K562 (cell line): ENCODE measurements around the gene RABL3. TPM values are rescaled to one million over a fixed set of nuclear protein-coding genes. Genes with fewer than 3 reads are reported as not detected.

ENCODE experiments used
- ATAC-seq: fragments of 200-7000 bp; cut with Tn5 transposase; 3 replicates; pipeline ENCODE4 v1.9.1; 2020; ENCODE audit warnings: moderate library complexity
- BruUV-seq: library from RNA; stranded (reverse); fragments of 400-500 nt; replicated peaks from 2 replicates; lab custom pipeline; 2021; lab: Mats Ljungman, UMichigan
- CTCF ChIA-PET: fragments of 300-600 bp; formaldehyde crosslinking; extraction: SDS; loops from one replicate; lab custom pipeline; 2021; ENCODE audit warnings: low intra/inter-chr PET ratio; lab: Yijun Ruan, JAX
- POLR2A ChIA-PET: fragments of 300-600, 350-650 bp; sonication (Branson Sonifier 250); formaldehyde crosslinking; extraction: SDS; loops from one replicate; lab custom pipeline; 2021; ENCODE audit warnings: antibody characterized with exemption, inconsistent platforms; lab: Yijun Ruan, JAX
- DNase-seq, 4 experiments: peaks; one replicate each; pipeline versions ENCODE4 v3.0.0 to v3.0.0-alpha.2; 2011 to 2018; ENCODE audit warnings: low spot score in 3 of 4, mixed read lengths in 3 of 4; ENCODE audit errors: extremely low read depth in 1 of 4
- FAIRE-seq: peaks from 2 replicates; lab custom pipeline; 2011; peaks lifted over from hg19 to GRCh38; lab: Jason Lieb, UNC
- H2AFZ ChIP-seq: 2 replicates; pipeline ENCODE4 v1.6.0; 2011; ENCODE audit warnings: low read depth, low read length, control low read depth, inconsistent platforms
- H3K27ac ChIP-seq: fragments of 200-600 bp; 3 replicates; pipeline ENCODE4 v1.8.0; 2011; ENCODE audit warnings: low read depth, mild to moderate bottlenecking, control low read depth, inconsistent platforms, low read length, moderate library complexity, mixed read lengths; ENCODE audit errors: extremely low read depth
- H3K27me3 ChIP-seq, 2 experiments: fragments of 300-600 bp in 1 of 2; 2 replicates in 1 of 2; 3 replicates in 1 of 2; pipeline versions ENCODE4 v1.6.0 to v1.8.0; 2011; ENCODE audit warnings: inconsistent platforms in 2 of 2, low read length in 2 of 2, mild to moderate bottlenecking in 1 of 2, mixed read lengths in 1 of 2, moderate library complexity in 1 of 2; ENCODE audit not compliant: control insufficient read depth in 2 of 2, insufficient read depth in 2 of 2
- H3K36me3 ChIP-seq: fragments of 300-600 bp; 3 replicates; pipeline ENCODE4 v1.8.0; 2011; ENCODE audit warnings: mild to moderate bottlenecking, low read length, inconsistent platforms; ENCODE audit not compliant: control insufficient read depth, insufficient read depth
- H3K4me1 ChIP-seq, 2 experiments: fragments of 200-600 bp in 1 of 2; replicated peaks in 1 of 2; 2 replicates in 1 of 2; 3 replicates in 1 of 2; pipeline versions ENCODE4 v1.5.1 to v1.8.0; 2011; ENCODE audit warnings: inconsistent platforms in 2 of 2, low read length in 2 of 2, mild to moderate bottlenecking in 1 of 2, mixed read lengths in 1 of 2, moderate library complexity in 1 of 2; ENCODE audit not compliant: control insufficient read depth in 2 of 2, insufficient read depth in 2 of 2
- H3K4me2 ChIP-seq: 2 replicates; pipeline ENCODE4 v1.6.1; 2011; ENCODE audit warnings: low read length, control low read depth, inconsistent platforms, mixed read lengths; ENCODE audit not compliant: insufficient read depth
- H3K4me3 ChIP-seq: fragments of 200-600 bp; sonication (generic), shearing (Covaris generic); 2 replicates; pipeline ENCODE4 v1.5.1; 2016; ENCODE audit warnings: control low read depth, inconsistent platforms
- H3K79me2 ChIP-seq: fragments of 200-600 bp; 3 replicates; pipeline ENCODE4 v1.8.0; 2011; ENCODE audit warnings: low read length, inconsistent platforms; ENCODE audit not compliant: control insufficient read depth, insufficient read depth
- H3K9ac ChIP-seq, 2 experiments: 2 replicates each; pipeline versions ENCODE4 v1.6.0 to v1.6.1; 2011; ENCODE audit warnings: low read depth in 2 of 2, low read length in 2 of 2, control low read depth in 1 of 2, inconsistent platforms in 1 of 2, mild to moderate bottlenecking in 1 of 2, mixed read lengths in 1 of 2; ENCODE audit not compliant: insufficient read depth in 1 of 2
- H3K9me1 ChIP-seq: one replicate; pipeline ENCODE4 v1.6.0; 2011; ENCODE audit warnings: inconsistent platforms, mild to moderate bottlenecking, low read length, moderate library complexity; ENCODE audit not compliant: control insufficient read depth, insufficient read depth
- H3K9me3 ChIP-seq: replicated peaks from 2 replicates; pipeline ENCODE4 v1.5.1; 2011; ENCODE audit warnings: low read depth, low read length, inconsistent platforms; ENCODE audit not compliant: control insufficient read depth, insufficient read depth
- H4K20me1 ChIP-seq: replicated peaks from 2 replicates; pipeline ENCODE4 v1.6.1; 2011; ENCODE audit warnings: low read length, inconsistent platforms, mixed read lengths; ENCODE audit not compliant: control insufficient read depth, insufficient read depth
- ARID2 ChIP-seq: fragments of 450-650 bp; IDR thresholded peaks from 2 replicates; pipeline ENCODE4 v1.6.1; 2017; ENCODE audit warnings: antibody characterized with exemption, mild to moderate bottlenecking
- NBN ChIP-seq: fragments of 450-650 bp; IDR thresholded peaks from 2 replicates; pipeline ENCODE4 v1.6.1; 2016; ENCODE audit warnings: low read depth, mild to moderate bottlenecking
- ZBTB7A ChIP-seq: IDR thresholded peaks from 2 replicates; pipeline ENCODE4 v1.6.1; 2011; ENCODE audit warnings: low read depth, mild to moderate bottlenecking, low read length, moderate library complexity, borderline replicate concordance; ENCODE audit not compliant: control insufficient read depth
- WGBS: fragments of 100-300 bp; shearing (Covaris generic); methylation state at CpG from one replicate; pipeline ENCODE4 v1.1.6; 2016; ENCODE audit warnings: low coverage, mixed read lengths; ENCODE audit not compliant: insufficient coverage; ENCODE audit errors: missing lambda C conversion rate; 5-methylcytosine and 5-hydroxymethylcytosine counted together
- in situ Hi-C: fragments of 300-500 bp; cut with MboI; formaldehyde crosslinking; loops from 4 replicates; pipeline ENCODE4 v1.15.0; 2018; ENCODE audit warnings: inconsistent platforms, mixed read lengths
- intact Hi-C: fragments of 100-400 bp; cut with micrococcal nuclease; formaldehyde crosslinking; loops from 2 replicates; pipeline ENCODE4 v1.14.2; 2022
- polyA plus RNA-seq, 8 experiments: library from polyadenylated mRNA; depleted of rRNA in 4 of 8; stranded (reverse) in 5 of 8; unstranded in 3 of 8; fragments of >200 nt; fragmentation: Nextera tagmentation in 2 of 8; fragmentation: Illumina TruSeq in 1 of 8; extraction: Ambion mirVana in 2 of 8; extraction: Trizol in 1 of 8; gene quantifications; 2 replicates each; pipeline versions ENCODE4 v1.2.1 to v1.2.3, GENCODE V29; 2011 to 2014; ENCODE audit warnings: inconsistent platforms in 1 of 8, missing spikeins in 1 of 8
- total RNA-seq, 7 experiments: library from RNA; depleted of rRNA in 6 of 7; stranded (reverse); fragments of >200 nt in 6 of 7; fragmentation: Illumina TruSeq in 2 of 7; extraction: Trizol in 2 of 7; gene quantifications; 2 replicates each; pipeline versions ENCODE4 v1.2.1 to v1.2.3, GENCODE V29; 2011 to 2021; ENCODE audit warnings: low replicate concordance in 1 of 7
- TF ChIP-seq, protein P1 (sequence below): IDR thresholded peaks from 2 replicates; pipeline ENCODE4 v1.6.1; 2011; ENCODE audit not compliant: insufficient read length; ENCODE audit errors: extremely low read depth
- TF ChIP-seq, protein P2 (sequence below): fragments of 250-450 bp; sonication (Bioruptor Pico); IDR thresholded peaks from 2 replicates; pipeline ENCODE4 v1.4.0; 2020

RABL3 gene
- total and polyA plus RNA-seq, 9 of the 15 experiments (the other 6 are each of a cell fraction or from before 2014, with no cell fraction given): 6.5 to 30.7 (median 12.3) TPM

DNA sequence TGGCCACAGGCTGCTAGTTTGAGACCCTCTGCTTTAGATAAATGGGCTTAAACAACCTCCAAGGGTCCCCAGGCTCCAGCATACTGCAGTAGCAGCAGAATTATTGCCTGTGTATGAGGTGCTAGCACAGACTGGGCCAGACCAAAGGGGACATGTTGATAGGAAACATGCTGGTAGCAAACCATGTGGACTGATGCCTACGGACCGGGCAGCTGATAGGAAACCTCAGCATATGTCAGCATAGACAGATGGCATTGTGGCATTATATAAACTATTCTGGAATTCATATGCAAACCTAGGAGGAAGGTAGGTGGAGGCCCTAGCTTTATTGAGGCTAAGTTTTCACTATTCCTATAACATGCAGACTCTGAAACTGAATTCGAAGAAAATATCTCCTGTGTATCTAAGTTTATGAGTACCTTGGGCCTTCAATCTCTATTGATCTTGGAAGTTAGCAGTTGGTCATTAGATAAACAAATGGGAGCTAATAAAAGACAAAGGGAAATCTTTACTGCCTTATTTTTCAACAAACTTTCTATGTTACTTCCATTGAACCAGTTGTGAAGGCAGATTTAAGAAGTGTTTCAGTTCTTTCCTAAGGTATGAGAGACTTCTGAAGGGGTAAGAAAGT, 58.5 kb downstream of the RABL3 start:
- CTCF ChIA-PET: no interaction called here
- FAIRE-seq: no peak
- no TSS peak for BruUV-seq

More for the DNA sequence above, 58.5 kb downstream of the RABL3 start:
- Histone ChIP-seq H2AFZ (no peak overlapping the region), H3K27ac (no peak overlapping the region), H3K9me3 (no peaks in the 10 kb centered on the region), H4K20me1 (no peaks in the 10 kb centered on the region), H3K27me3 (no peaks in the 10 kb centered on the region), H3K36me3 (no peaks in the 10 kb centered on the region), H3K79me2 (no peaks in the 10 kb centered on the region), H3K9ac (no peak overlapping the region), H3K4me1 (no peaks in the 10 kb centered on the region), H3K4me3 (no peak overlapping the region), H3K9me1 (no peaks in the 10 kb centered on the region), H3K4me2 (no peak overlapping the region)
- in situ Hi-C loops (no loop called here), intact Hi-C loops (no loop called here)
- WGBS: 78% methylated on average over 3 of the region's 3 CpGs
- ATAC-seq (no peak), DNase-seq (no peak)
- TF ChIP-seq, protein P1, sequence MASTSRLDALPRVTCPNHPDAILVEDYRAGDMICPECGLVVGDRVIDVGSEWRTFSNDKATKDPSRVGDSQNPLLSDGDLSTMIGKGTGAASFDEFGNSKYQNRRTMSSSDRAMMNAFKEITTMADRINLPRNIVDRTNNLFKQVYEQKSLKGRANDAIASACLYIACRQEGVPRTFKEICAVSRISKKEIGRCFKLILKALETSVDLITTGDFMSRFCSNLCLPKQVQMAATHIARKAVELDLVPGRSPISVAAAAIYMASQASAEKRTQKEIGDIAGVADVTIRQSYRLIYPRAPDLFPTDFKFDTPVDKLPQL: no peak
- TF ChIP-seq ARID2 (no peak), ZBTB7A (no peak), NBN (no peak)
- TF ChIP-seq, protein P2, sequence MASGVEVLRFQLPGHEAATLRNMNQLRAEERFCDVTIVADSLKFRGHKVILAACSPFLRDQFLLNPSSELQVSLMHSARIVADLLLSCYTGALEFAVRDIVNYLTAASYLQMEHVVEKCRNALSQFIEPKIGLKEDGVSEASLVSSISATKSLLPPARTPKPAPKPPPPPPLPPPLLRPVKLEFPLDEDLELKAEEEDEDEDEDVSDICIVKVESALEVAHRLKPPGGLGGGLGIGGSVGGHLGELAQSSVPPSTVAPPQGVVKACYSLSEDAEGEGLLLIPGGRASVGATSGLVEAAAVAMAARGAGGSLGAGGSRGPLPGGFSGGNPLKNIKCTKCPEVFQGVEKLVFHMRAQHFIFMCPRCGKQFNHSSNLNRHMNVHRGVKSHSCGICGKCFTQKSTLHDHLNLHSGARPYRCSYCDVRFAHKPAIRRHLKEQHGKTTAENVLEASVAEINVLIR (CRISPR knock-in tag): no peak
- POLR2A ChIA-PET: no interaction called here
